ENCODE measurements around the gene CHERP.

Gene CHERP

DNA sequence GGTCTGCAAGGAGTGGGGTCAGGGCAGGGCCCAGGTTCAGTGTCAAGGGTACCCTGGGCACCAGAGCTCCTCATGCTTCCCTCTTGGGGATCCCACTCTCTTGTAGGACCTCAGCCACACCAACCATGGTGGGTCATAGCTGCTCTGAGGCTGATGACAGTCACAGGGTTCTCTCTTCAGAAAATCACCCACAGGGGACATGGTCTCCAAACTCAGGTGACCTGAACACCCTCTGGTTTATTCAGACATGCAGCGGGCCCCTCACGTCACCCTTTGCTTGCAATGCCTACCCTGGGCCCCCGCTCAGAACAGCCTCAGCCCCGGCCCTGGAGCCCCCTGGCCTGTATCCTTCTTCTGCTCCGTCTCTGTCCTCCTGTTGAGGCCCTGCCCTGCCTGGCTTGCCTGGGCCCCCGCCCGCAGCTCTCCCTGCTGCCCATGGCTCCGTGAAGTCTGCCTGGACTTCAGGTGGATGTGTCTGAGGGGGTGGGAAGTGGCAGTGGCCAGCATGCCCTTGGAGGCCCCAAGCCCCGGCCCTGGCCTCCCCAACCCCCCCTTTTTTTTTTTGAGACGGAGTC, 20.4 kb downstream of the CHERP start:
- no peaks in the 10 kb centered on the region for H3K27me3 ChIP-seq (ENCODE audit: control insufficient read depth in 1 of 2, insufficient read depth in 1 of 2, low read length in 2 of 2)
- no peak overlapping the region for H3K27ac ChIP-seq (ENCODE audit: low read length, poor library complexity, severe bottlenecking)
- no peak overlapping the region for H3K4ac ChIP-seq (ENCODE audit: low read depth in 1 of 2, low read length in 2 of 2)
- H3K36me3 ChIP-seq (ENCODE audit: control insufficient read depth in 1 of 2, insufficient read depth in 2 of 2, low read depth in 1 of 2, low read length in 2 of 2) = peaks cover 96% of the 10 kb centered on the region in 2 experiments
- H3K23ac ChIP-seq (ENCODE audit: low read length in 2 of 2) = no peak overlapping the region
- no peak overlapping the region for H2AFZ ChIP-seq (ENCODE audit: low read depth, low read length)
- no peak overlapping the region for H2BK120ac ChIP-seq (ENCODE audit: low read depth, low read length)
- H3K9me3 ChIP-seq (ENCODE audit: control insufficient read depth, low read length) = no peaks in the 10 kb centered on the region
- no peak overlapping the region for H3K9ac ChIP-seq (ENCODE audit: low read length)
- no peak overlapping the region for H3K4me3 ChIP-seq (ENCODE audit: insufficient read depth in 1 of 2, low read depth in 1 of 2, low read length in 2 of 2)
- H3K4me1 ChIP-seq (ENCODE audit: control insufficient read depth, insufficient read depth, low read depth, low read length) = peaks cover 2% of the 10 kb centered on the region
- no peak overlapping the region for H2BK5ac ChIP-seq (ENCODE audit: low read depth, low read length, poor library complexity, severe bottlenecking)
- H3K4me2 ChIP-seq (ENCODE audit: low read length, poor library complexity, severe bottlenecking) = no peak overlapping the region
- H2AK5ac ChIP-seq (ENCODE audit: low read length, severe bottlenecking) = no peak overlapping the region
- H2BK12ac ChIP-seq (ENCODE audit: low read length in 2 of 2) = no peak overlapping the region
- no peak overlapping the region for H3K18ac ChIP-seq (ENCODE audit: low read depth in 1 of 2, low read length in 2 of 2)
- no peak overlapping the region for H2BK15ac ChIP-seq (ENCODE audit: low read depth, poor library complexity, severe bottlenecking)
- WGBS = 98% methylated on average over 9 of the region's 10 CpGs
- H4K91ac ChIP-seq (ENCODE audit: low read length) = no peak overlapping the region
- no peak overlapping the region for H3K14ac ChIP-seq (ENCODE audit: low read length in 2 of 2)
- H3K79me1 ChIP-seq (replicated peaks; ENCODE audit: low read length, poor library complexity, severe bottlenecking) = peaks cover 46% of the 10 kb centered on the region
- DNase-seq = no peak
- no peak overlapping the region for H4K8ac ChIP-seq (ENCODE audit: low read length)

DNA sequence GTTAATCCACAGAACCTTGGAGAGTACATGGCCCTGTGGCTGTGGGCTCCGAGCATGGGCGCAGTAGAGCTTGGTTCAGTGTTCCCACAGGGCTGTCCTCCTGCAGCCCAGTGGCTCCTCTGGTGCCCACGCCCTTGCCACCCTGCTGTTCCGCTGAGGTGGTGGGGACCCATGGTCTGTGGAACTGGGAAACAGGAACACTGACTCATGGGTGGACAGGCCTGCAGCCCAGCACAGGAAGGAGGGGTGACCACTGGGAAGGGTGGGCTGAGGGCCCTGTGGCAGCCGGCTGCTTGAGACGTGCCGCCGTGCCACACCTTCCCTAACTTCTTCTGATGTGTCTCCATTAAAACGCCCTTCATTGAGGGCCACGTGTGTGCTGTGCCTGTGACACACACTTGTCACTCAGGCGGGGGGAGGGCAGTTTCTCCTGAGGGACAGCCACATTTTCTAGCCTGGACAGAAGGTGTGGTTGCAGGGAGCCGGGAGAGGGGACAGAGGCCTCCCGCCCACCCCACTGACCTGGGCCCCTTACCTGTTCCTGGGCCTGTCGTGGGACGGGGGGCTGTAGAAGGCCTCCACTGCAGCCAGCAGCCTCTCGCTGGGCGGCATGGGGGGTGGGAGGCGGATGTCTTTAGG, 21.1 kb downstream of the CHERP start:
- H3K36me3 ChIP-seq (ENCODE audit: control insufficient read depth in 1 of 2, insufficient read depth in 2 of 2, low read depth in 1 of 2, low read length in 2 of 2) = peaks cover 94 to 96% of the 10 kb centered on the region in 2 experiments
- H3K9ac ChIP-seq (ENCODE audit: low read length) = no peak overlapping the region
- no peak overlapping the region for H3K23ac ChIP-seq (ENCODE audit: low read length in 2 of 2)
- H2BK15ac ChIP-seq (ENCODE audit: low read depth, poor library complexity, severe bottlenecking) = no peak overlapping the region
- H3K14ac ChIP-seq (ENCODE audit: low read length in 2 of 2) = no peak overlapping the region
- no peak overlapping the region for H2BK5ac ChIP-seq (ENCODE audit: low read depth, low read length, poor library complexity, severe bottlenecking)
- H3K4me2 ChIP-seq (ENCODE audit: low read length, poor library complexity, severe bottlenecking) = no peak overlapping the region
- H3K4me1 ChIP-seq (ENCODE audit: control insufficient read depth, insufficient read depth, low read depth, low read length) = peaks cover 2% of the 10 kb centered on the region
- no peak for DNase-seq
- H2AFZ ChIP-seq (ENCODE audit: low read depth, low read length) = no peak overlapping the region
- WGBS = 96% methylated on average over 15 of the region's 18 CpGs
- H2BK12ac ChIP-seq (ENCODE audit: low read length in 2 of 2) = no peak overlapping the region
- H3K79me1 ChIP-seq (replicated peaks; ENCODE audit: low read length, poor library complexity, severe bottlenecking) = peaks cover 47% of the 10 kb centered on the region
- H3K9me3 ChIP-seq (ENCODE audit: control insufficient read depth, low read length) = no peaks in the 10 kb centered on the region
- no peak overlapping the region for H3K4ac ChIP-seq (ENCODE audit: low read depth in 1 of 2, low read length in 2 of 2)
- H3K4me3 ChIP-seq (ENCODE audit: insufficient read depth in 1 of 2, low read depth in 1 of 2, low read length in 2 of 2) = peak overlapping the region in 1 of 2 experiments; percentile 16
- H2AK5ac ChIP-seq (ENCODE audit: low read length, severe bottlenecking) = no peak overlapping the region
- H4K91ac ChIP-seq (ENCODE audit: low read length) = no peak overlapping the region
- H4K8ac ChIP-seq (ENCODE audit: low read length) = no peak overlapping the region
- H2BK120ac ChIP-seq (ENCODE audit: low read depth, low read length) = no peak overlapping the region
- no peaks in the 10 kb centered on the region for H3K27me3 ChIP-seq (ENCODE audit: control insufficient read depth in 1 of 2, insufficient read depth in 1 of 2, low read length in 2 of 2)
- H3K18ac ChIP-seq (ENCODE audit: low read depth in 1 of 2, low read length in 2 of 2) = no peak overlapping the region
- no peak overlapping the region for H3K27ac ChIP-seq (ENCODE audit: low read length, poor library complexity, severe bottlenecking)

DNA sequence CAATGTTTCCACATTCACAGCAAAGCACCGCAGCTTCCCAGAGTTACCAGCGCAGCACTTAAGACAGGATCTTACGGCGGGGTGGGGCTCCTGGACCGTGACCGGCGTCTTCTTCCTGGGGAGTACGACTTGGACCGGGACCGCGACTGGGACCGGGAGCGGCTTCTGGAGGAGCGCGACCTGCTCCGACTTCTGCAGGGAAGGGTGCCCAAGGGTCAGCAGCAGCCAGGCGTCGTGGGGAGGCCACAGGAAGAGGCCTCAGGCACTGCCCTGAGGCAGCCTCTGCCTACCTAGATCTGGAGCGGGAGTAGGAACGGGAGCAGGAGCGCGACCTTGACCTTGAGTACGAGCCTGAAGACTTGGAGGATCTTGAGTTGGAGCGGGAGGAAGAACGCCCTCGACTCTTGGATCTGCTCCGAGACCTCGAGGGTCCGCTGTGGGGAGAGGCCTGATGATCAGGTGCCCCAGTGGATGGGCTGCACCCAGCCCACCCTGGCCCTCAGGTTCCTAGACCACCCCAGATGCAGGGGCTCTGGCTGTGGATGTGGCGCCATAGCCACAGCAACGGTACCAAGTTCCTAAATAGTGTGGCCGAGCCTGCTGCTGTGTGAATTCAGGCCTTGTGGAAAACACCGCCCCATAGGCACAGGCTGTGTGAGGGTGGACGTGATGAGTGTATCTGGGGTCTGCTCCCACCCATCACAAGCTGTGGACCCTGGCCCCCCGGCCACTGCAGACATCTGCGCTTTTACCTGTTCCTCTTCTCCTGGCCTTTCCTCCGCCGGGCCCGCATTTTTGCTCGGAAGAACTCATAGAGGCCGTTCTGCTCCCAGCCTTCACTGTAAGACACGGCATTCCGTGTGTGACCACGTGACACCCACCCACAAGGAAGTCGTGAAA, 21.9 kb downstream of the CHERP start:
- Histone ChIP-seq H2BK5ac (ENCODE audit: low read depth, low read length, poor library complexity, severe bottlenecking) (no peak overlapping the region), H3K18ac (ENCODE audit: low read depth in 1 of 2, low read length in 2 of 2) (no peak overlapping the region), H2AK5ac (ENCODE audit: low read length, severe bottlenecking) (no peak overlapping the region), H3K9ac (ENCODE audit: low read length) (no peak overlapping the region), H3K27ac (ENCODE audit: low read length, poor library complexity, severe bottlenecking) (no peak overlapping the region), H3K23ac (ENCODE audit: low read length in 2 of 2) (no peak overlapping the region), H3K9me3 (ENCODE audit: control insufficient read depth, low read length) (no peaks in the 10 kb centered on the region), H3K27me3 (ENCODE audit: control insufficient read depth in 1 of 2, insufficient read depth in 1 of 2, low read length in 2 of 2) (no peaks in the 10 kb centered on the region), H3K36me3 (ENCODE audit: control insufficient read depth in 1 of 2, insufficient read depth in 2 of 2, low read depth in 1 of 2, low read length in 2 of 2) (peaks cover 86 to 93% of the 10 kb centered on the region in 2 experiments), H3K4me1 (ENCODE audit: control insufficient read depth, insufficient read depth, low read depth, low read length) (no peaks in the 10 kb centered on the region), H2BK120ac (ENCODE audit: low read depth, low read length) (no peak overlapping the region), H4K91ac (ENCODE audit: low read length) (no peak overlapping the region), H2AFZ (ENCODE audit: low read depth, low read length) (no peak overlapping the region), H3K4ac (ENCODE audit: low read depth in 1 of 2, low read length in 2 of 2) (no peak overlapping the region), H3K4me2 (ENCODE audit: low read length, poor library complexity, severe bottlenecking) (no peak overlapping the region), H2BK15ac (ENCODE audit: low read depth, poor library complexity, severe bottlenecking) (no peak overlapping the region), H4K8ac (ENCODE audit: low read length) (no peak overlapping the region), H2BK12ac (ENCODE audit: low read length in 2 of 2) (no peak overlapping the region), H3K4me3 (ENCODE audit: insufficient read depth in 1 of 2, low read depth in 1 of 2, low read length in 2 of 2) (no peak overlapping the region), H3K14ac (ENCODE audit: low read length in 2 of 2) (no peak overlapping the region), H3K79me1 (replicated peaks; ENCODE audit: low read length, poor library complexity, severe bottlenecking) (peaks cover 39% of the 10 kb centered on the region)
- 97% methylated on average over 45 of the region's 45 CpGs for WGBS
- DNase-seq = no peak

- Histone ChIP-seq H3K4ac (ENCODE audit: low read depth in 1 of 2, low read length in 2 of 2) (no peak overlapping the region), H3K27ac (ENCODE audit: low read length, poor library complexity, severe bottlenecking) (no peak overlapping the region), H3K9me3 (ENCODE audit: control insufficient read depth, low read length) (no peaks in the 10 kb centered on the region), H3K79me1 (replicated peaks; ENCODE audit: low read length, poor library complexity, severe bottlenecking) (peaks cover 34% of the 10 kb centered on the region), H3K14ac (ENCODE audit: low read length in 2 of 2) (no peak overlapping the region), H3K4me3 (ENCODE audit: insufficient read depth in 1 of 2, low read depth in 1 of 2, low read length in 2 of 2) (no peak overlapping the region), H3K36me3 (ENCODE audit: control insufficient read depth in 1 of 2, insufficient read depth in 2 of 2, low read depth in 1 of 2, low read length in 2 of 2) (peaks cover 83 to 86% of the 10 kb centered on the region in 2 experiments), H3K23ac (ENCODE audit: low read length in 2 of 2) (no peak overlapping the region), H3K27me3 (ENCODE audit: control insufficient read depth in 1 of 2, insufficient read depth in 1 of 2, low read length in 2 of 2) (no peaks in the 10 kb centered on the region), H2BK5ac (ENCODE audit: low read depth, low read length, poor library complexity, severe bottlenecking) (no peak overlapping the region), H2BK15ac (ENCODE audit: low read depth, poor library complexity, severe bottlenecking) (no peak overlapping the region), H3K4me2 (ENCODE audit: low read length, poor library complexity, severe bottlenecking) (no peak overlapping the region), H2AFZ (ENCODE audit: low read depth, low read length) (no peak overlapping the region), H3K9ac (ENCODE audit: low read length) (no peak overlapping the region), H3K4me1 (ENCODE audit: control insufficient read depth, insufficient read depth, low read depth, low read length) (no peaks in the 10 kb centered on the region), H4K91ac (ENCODE audit: low read length) (no peak overlapping the region), H2BK120ac (ENCODE audit: low read depth, low read length) (no peak overlapping the region), H2AK5ac (ENCODE audit: low read length, severe bottlenecking) (no peak overlapping the region), H2BK12ac (ENCODE audit: low read length in 2 of 2) (no peak overlapping the region), H3K18ac (ENCODE audit: low read depth in 1 of 2, low read length in 2 of 2) (no peak overlapping the region), H4K8ac (ENCODE audit: low read length) (no peak overlapping the region)
- no peak for DNase-seq
- WGBS = 97% methylated on average over 19 of the region's 24 CpGs
These were observed 23.0 kb downstream of the CHERP start for GRCh38 chr19:16519230-16519687.

Data from mesenchymal stem cell (in vitro differentiated cells and primary cell).